HepG2 (cell line): Measurements from ENCODE around the gene DENND4A. TPM values are rescaled to one million over a fixed set of nuclear protein-coding genes. Genes with fewer than 3 reads are reported as not detected.

Experiments
- ATF7 ChIP-seq, 2 experiments: fragments of 450-650 bp in 1 of 2; sonication (generic) in 1 of 2; formaldehyde crosslinking in 1 of 2; IDR thresholded peaks; 2 replicates each; pipeline versions ENCODE4 v1.4.0 to v1.6.1; 2016 to 2020; ENCODE audit warnings: antibody characterized with exemption in 1 of 2, mild to moderate bottlenecking in 1 of 2, missing genetic modification reagents in 1 of 2
- BORCS8-MEF2B ChIP-seq: sonication (generic); formaldehyde crosslinking; IDR thresholded peaks from 2 replicates; pipeline ENCODE4 v1.8.0; 2022; ENCODE audit warnings: mild to moderate bottlenecking, missing genetic modification reagents
- FOXK1 ChIP-seq: sonication (generic); formaldehyde crosslinking; IDR thresholded peaks from 2 replicates; pipeline ENCODE4 v1.4.0; 2020; ENCODE audit warnings: low read depth, missing genetic modification reagents, borderline replicate concordance
- ISX ChIP-seq: sonication (generic); formaldehyde crosslinking; conservative IDR thresholded peaks from 2 replicates; pipeline ENCODE4 v1.5.0; 2020; ENCODE audit warnings: missing genetic modification reagents
- JARID2 ChIP-seq: sonication (generic); formaldehyde crosslinking; IDR thresholded peaks from 2 replicates; pipeline ENCODE4 v1.8.1; 2023; ENCODE audit warnings: missing genetic modification reagents, inconsistent platforms; ENCODE audit not compliant: insufficient replicate concordance
- MED1 ChIP-seq: sonication (generic); formaldehyde crosslinking; IDR thresholded peaks from 2 replicates; pipeline ENCODE4 v1.4.0; 2020; ENCODE audit warnings: missing genetic modification reagents
- PHF5A ChIP-seq: IDR thresholded peaks from one replicate; pipeline ENCODE4 v1.6.1; 2018; ENCODE audit warnings: low read depth, missing genetic modification reagents; ENCODE audit not compliant: unreplicated experiment
- REXO4 ChIP-seq: sonication (generic); formaldehyde crosslinking; IDR thresholded peaks from 2 replicates; pipeline ENCODE4 v1.8.0; 2022; ENCODE audit warnings: missing genetic modification reagents, mild to moderate bottlenecking, borderline replicate concordance
- SCMH1 ChIP-seq: sonication (generic); formaldehyde crosslinking; IDR thresholded peaks from 2 replicates; pipeline ENCODE4 v1.9.0; 2021; ENCODE audit warnings: missing genetic modification reagents, mild to moderate bottlenecking, borderline replicate concordance
- ZBTB42 ChIP-seq: sonication (generic); formaldehyde crosslinking; IDR thresholded peaks from 2 replicates; pipeline ENCODE4 v1.5.0; 2020; ENCODE audit warnings: mild to moderate bottlenecking, missing genetic modification reagents
- ZC3H13 ChIP-seq: sonication (generic); formaldehyde crosslinking; IDR thresholded peaks from 2 replicates; pipeline ENCODE4 v1.8.1; 2023; ENCODE audit warnings: mild to moderate bottlenecking, missing genetic modification reagents, moderate library complexity
- ZNF260 ChIP-seq: sonication (generic); formaldehyde crosslinking; IDR thresholded peaks from 2 replicates; pipeline ENCODE4 v1.4.0; 2020; ENCODE audit warnings: missing genetic modification reagents, low read depth, mild to moderate bottlenecking, borderline replicate concordance
- ZNF263 ChIP-seq: sonication (generic); formaldehyde crosslinking; IDR thresholded peaks from 2 replicates; pipeline ENCODE4 v1.4.0; 2020; ENCODE audit warnings: missing genetic modification reagents
- ZNF296 ChIP-seq: sonication (generic); formaldehyde crosslinking; conservative IDR thresholded peaks from 2 replicates; pipeline ENCODE4 v1.5.0; 2020; ENCODE audit warnings: mild to moderate bottlenecking, missing genetic modification reagents
- ZNF460 ChIP-seq: sonication (generic); formaldehyde crosslinking; IDR thresholded peaks from 2 replicates; pipeline ENCODE4 v1.5.1; 2020; ENCODE audit warnings: missing genetic modification reagents, mild to moderate bottlenecking, borderline replicate concordance
- ZNF496 ChIP-seq: sonication (generic); formaldehyde crosslinking; IDR thresholded peaks from 2 replicates; pipeline ENCODE4 v1.8.1; 2023; ENCODE audit warnings: mild to moderate bottlenecking, moderate library complexity, missing genetic modification reagents; ENCODE audit not compliant: insufficient replicate concordance
- ZNF510 ChIP-seq: sonication (generic); formaldehyde crosslinking; IDR thresholded peaks from 2 replicates; pipeline ENCODE4 v1.4.0; 2020; ENCODE audit warnings: low read depth, mild to moderate bottlenecking, missing genetic modification reagents
- ZNF558 ChIP-seq: sonication (generic); formaldehyde crosslinking; IDR thresholded peaks from 2 replicates; pipeline ENCODE4 v1.9.0; 2022; ENCODE audit warnings: mild to moderate bottlenecking, missing genetic modification reagents, borderline replicate concordance
- ZNF589 ChIP-seq: sonication (generic); formaldehyde crosslinking; conservative IDR thresholded peaks from 2 replicates; pipeline ENCODE4 v1.8.0; 2022; ENCODE audit warnings: mild to moderate bottlenecking, moderate library complexity, missing genetic modification reagents
- ZNF775 ChIP-seq: sonication (generic); formaldehyde crosslinking; IDR thresholded peaks from 2 replicates; pipeline ENCODE4 v1.4.0; 2020; ENCODE audit warnings: missing genetic modification reagents, mild to moderate bottlenecking, moderate library complexity, borderline replicate concordance
- ZNF780A ChIP-seq: sonication (generic); formaldehyde crosslinking; IDR thresholded peaks from 2 replicates; pipeline ENCODE4 v1.8.0; 2022; ENCODE audit warnings: mild to moderate bottlenecking, missing genetic modification reagents, moderate library complexity
- polyA plus RNA-seq, 8 experiments: library from polyadenylated mRNA; depleted of rRNA in 3 of 8; stranded (reverse) in 7 of 8; unstranded in 1 of 8; fragments of >200 nt; fragmentation: Illumina TruSeq in 4 of 8; extraction: Trizol in 4 of 8; gene quantifications; 2 replicates each; pipeline versions ENCODE4 v1.2.1 to v1.2.3, GENCODE V29; 2011 to 2016; ENCODE audit warnings: low read depth in 4 of 8, missing spikeins in 1 of 8, mixed read lengths in 1 of 8; ENCODE audit not compliant: insufficient read depth in 1 of 8
- total RNA-seq, 5 experiments: library from RNA; depleted of rRNA; stranded (reverse); fragments of >200 nt; fragmentation: Illumina TruSeq; extraction: Trizol; gene quantifications; 2 replicates each; pipeline ENCODE4 v1.2.3, GENCODE V29; 2016; ENCODE audit warnings: low read depth in 1 of 5
- TF ChIP-seq, protein P1 (sequence below): sonication (generic); formaldehyde crosslinking; IDR thresholded peaks from 2 replicates; pipeline ENCODE4 v1.8.1; 2023; ENCODE audit warnings: missing genetic modification reagents, mild to moderate bottlenecking, borderline replicate concordance
- TF ChIP-seq, protein P2 (sequence below), 2 experiments: sonication (generic) in 1 of 2; formaldehyde crosslinking in 1 of 2; IDR thresholded peaks; 2 replicates each; pipeline versions ENCODE4 v1.6.1 to v1.9.0; 2014 to 2022; ENCODE audit warnings: antibody characterized with exemption in 1 of 2, borderline replicate concordance in 1 of 2, inconsistent platforms in 1 of 2, low read depth in 1 of 2, missing genetic modification reagents in 1 of 2

The DENND4A gene
- total and polyA plus RNA-seq, 2 of the 13 experiments (the other 11 are each of a cell fraction or from before 2014, with no cell fraction given), result 13.2 to 18.6 TPM

DNA sequence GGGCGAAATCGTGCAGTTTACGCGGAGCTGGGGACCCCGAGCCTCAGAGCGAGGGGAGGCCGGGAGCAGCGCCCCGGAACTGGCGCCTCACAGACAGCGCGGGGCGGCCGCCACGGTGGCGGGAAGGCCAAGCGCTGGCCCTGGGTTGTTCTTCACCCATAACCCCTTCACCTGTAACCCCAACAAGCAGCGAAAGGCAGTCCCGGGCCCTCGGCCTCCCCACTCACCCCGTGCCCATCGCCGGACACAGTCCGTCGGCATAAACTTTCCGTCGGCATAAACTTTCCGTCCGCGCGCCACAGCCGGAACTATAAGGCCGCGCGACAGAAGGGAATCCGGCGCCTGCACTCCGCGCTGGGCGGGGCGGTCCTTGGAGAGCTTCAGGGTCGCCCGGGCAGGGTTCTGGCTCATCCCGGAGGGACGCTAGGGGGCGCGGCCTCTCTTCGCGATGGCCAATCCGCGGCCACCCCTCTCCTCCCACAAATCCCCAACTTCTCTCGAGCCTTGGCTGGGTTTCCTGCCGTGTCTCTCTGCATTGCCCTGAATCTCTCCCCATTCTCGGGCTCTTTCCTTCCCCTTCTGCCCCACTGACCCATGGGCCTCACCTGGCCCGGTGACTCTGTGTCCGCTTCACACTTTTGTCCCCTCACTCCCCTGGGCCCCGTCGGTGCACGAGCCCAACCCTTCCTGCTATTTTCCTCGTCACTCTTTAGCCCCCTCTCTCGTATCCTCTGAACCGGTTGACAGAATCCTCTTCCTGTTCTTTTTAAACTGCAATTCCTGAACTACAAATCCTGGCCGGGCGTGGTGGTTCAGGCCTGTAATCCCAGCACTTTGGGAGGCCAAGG is 181.0 kb downstream of the DENND4A start, which contains the start of gene INTS14 (continued):
- TF ChIP-seq PHF5A (CRISPR knock-in tag), result peak; percentile 50
- TF ChIP-seq ZNF558, result peak; percentile 20; the same call in 1 of the 2 replicates
- TF ChIP-seq ZNF589 (CRISPR knock-in tag), result peak; percentile 83; the same call in 1 of the 2 replicates
- TF ChIP-seq, protein P1, sequence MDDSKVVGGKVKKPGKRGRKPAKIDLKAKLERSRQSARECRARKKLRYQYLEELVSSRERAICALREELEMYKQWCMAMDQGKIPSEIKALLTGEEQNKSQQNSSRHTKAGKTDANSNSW, result no peak
- TF ChIP-seq REXO4 (CRISPR knock-in tag), result no peak
- TF ChIP-seq, protein P2, sequence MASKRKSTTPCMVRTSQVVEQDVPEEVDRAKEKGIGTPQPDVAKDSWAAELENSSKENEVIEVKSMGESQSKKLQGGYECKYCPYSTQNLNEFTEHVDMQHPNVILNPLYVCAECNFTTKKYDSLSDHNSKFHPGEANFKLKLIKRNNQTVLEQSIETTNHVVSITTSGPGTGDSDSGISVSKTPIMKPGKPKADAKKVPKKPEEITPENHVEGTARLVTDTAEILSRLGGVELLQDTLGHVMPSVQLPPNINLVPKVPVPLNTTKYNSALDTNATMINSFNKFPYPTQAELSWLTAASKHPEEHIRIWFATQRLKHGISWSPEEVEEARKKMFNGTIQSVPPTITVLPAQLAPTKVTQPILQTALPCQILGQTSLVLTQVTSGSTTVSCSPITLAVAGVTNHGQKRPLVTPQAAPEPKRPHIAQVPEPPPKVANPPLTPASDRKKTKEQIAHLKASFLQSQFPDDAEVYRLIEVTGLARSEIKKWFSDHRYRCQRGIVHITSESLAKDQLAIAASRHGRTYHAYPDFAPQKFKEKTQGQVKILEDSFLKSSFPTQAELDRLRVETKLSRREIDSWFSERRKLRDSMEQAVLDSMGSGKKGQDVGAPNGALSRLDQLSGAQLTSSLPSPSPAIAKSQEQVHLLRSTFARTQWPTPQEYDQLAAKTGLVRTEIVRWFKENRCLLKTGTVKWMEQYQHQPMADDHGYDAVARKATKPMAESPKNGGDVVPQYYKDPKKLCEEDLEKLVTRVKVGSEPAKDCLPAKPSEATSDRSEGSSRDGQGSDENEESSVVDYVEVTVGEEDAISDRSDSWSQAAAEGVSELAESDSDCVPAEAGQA (IDR thresholded peaks at IDR 0.05; ENCODE audit: low read depth), result peak; percentile 61; the same call in 1 of the 2 replicates
- TF ChIP-seq, protein P2 (CRISPR knock-in tag; IDR thresholded peaks at IDR 0.05; ENCODE audit: borderline replicate concordance), result no peak
- TF ChIP-seq ZNF460 (CRISPR knock-in tag), result peak; percentile 54; the same call in 1 of the 2 replicates
- peak; percentile 94; the same call in 1 of the 2 replicates for TF ChIP-seq ZNF510
- TF ChIP-seq ZNF263 (CRISPR knock-in tag), result peak; percentile 57; the same call in 1 of the 2 replicates
- TF ChIP-seq SCMH1 (CRISPR knock-in tag), result no peak
- TF ChIP-seq BORCS8-MEF2B (CRISPR knock-in tag), result peak; percentile 96
- TF ChIP-seq ZNF775, result peak; percentile 98
- no peak for TF ChIP-seq ZBTB42 (CRISPR knock-in tag)
- 0 out of 2 replicates have a peak, but pooled peaks have one; percentile 11 for TF ChIP-seq ZNF296 (CRISPR knock-in tag)
- TF ChIP-seq ATF7 (IDR thresholded peaks at IDR 0.05), result no peak
- TF ChIP-seq ATF7 (CRISPR knock-in tag; IDR thresholded peaks at IDR 0.05), result no peak
- no peak for TF ChIP-seq ZNF260
- TF ChIP-seq ISX (CRISPR knock-in tag), result no peak
- TF ChIP-seq ZNF496 (CRISPR knock-in tag), result no peak
- peak; percentile 88 for TF ChIP-seq MED1 (CRISPR knock-in tag)
- peak; percentile 77 for TF ChIP-seq JARID2 (CRISPR knock-in tag)
- TF ChIP-seq ZC3H13 (CRISPR knock-in tag), result peak; percentile 90
- TF ChIP-seq ZNF780A (CRISPR knock-in tag), result peak; percentile 88; the same call in 1 of the 2 replicates
- TF ChIP-seq FOXK1 (CRISPR knock-in tag), result peak; percentile 98
